OCI-LY1 (cell line): ENCODE results near the gene SOX10.

Source experiments
- CTCF ChIP-seq: fragments of 200-600 bp; sonication (generic), shearing (Covaris generic); IDR thresholded peaks from 2 replicates; pipeline ENCODE4 v1.5.1; 2017; ENCODE audit warnings: mild to moderate bottlenecking, antibody characterized with exemption, low read length, moderate library complexity, mixed read lengths
- EZH2 ChIP-seq: fragments of 200-600 bp; sonication (generic), shearing (Covaris generic); IDR thresholded peaks from 2 replicates; pipeline ENCODE4 v1.8.0; 2017; ENCODE audit warnings: borderline replicate concordance, mixed run types, mild to moderate bottlenecking, antibody characterized with exemption, low read length, moderate library complexity, mixed read lengths

DNA sequence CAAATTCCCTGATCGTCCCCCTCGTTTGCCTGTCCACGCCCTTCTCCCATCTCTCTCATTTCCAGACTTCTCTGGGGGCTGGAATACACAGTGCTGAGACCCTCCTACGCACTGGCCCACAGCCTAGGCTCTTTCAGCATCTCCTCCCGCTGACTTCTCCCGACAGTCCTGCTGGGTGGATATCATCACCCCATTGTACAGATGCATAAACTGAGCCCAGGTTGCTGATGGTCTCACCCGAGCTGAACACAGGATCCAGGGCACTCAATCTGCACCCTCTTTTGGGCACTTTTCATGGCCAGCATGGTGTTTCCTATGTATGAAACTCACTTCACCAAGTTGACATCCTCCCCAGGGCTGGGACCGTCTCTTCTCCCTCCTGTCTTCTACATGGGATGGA lies 41.2 kb upstream of the SOX10 start:
- no peak for TF ChIP-seq CTCF
- TF ChIP-seq EZH2, result no peak
